ENCODE measurements around the gene POLR1G. TPM values are rescaled to one million over a fixed set of nuclear protein-coding genes. Genes with fewer than 3 reads are reported as not detected.
"Not testable (repeated sequence)": the region's sequence is repeated elsewhere in the genome, so short reads cannot be mapped to it uniquely, and the experiment has no call there.

Gene POLR1G
- total RNA-seq, 1 experiment from 2014 or later = 24.6 TPM

GRCh38 chr19:45395821-45396617, 10.4 kb upstream of the POLR1G start:
- DNase-seq (ENCODE audit: low read depth) = no peak

GRCh38 chr19:45400192-45400591, 6.3 kb upstream of the POLR1G start:
- DNase-seq (ENCODE audit: low read depth) = no peak

DNA sequence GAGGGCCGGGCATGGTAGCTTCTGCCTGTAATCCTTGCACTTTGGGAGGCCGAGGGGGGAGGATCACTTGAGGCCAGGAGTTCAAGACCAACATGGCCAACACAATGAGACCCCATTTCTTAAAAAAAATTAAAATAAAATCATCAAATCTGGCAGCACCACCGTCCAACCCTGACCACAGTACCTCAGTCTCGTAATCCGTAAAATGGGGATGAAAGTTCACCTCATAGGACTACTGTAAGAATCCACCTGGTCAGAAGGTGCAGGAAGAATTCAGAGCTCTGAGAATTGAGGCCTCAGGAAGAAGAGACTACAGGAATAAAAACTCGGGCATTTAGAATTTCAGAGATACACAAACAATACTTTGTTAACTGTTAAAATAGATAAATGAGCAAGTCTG, 4.6 kb upstream of the POLR1G start:
- no peak for DNase-seq (ENCODE audit: low read depth)

- peak; percentile 36 for DNase-seq (ENCODE audit: low read depth)
Observed at GRCh38 chr19:45402298-45403061, 4.0 kb upstream of the POLR1G start.

- no peak for DNase-seq (ENCODE audit: low read depth)
Observed at GRCh38 chr19:45403272-45403671, 3.2 kb upstream of the POLR1G start.

- DNase-seq (ENCODE audit: low read depth) = no peak
Observed at GRCh38 chr19:45403781-45404556, 2.5 kb upstream of the POLR1G start.

- no peak for DNase-seq (ENCODE audit: low read depth)
Observed at GRCh38 chr19:45404557-45405434, 1.6 kb upstream of the POLR1G start, which contains the start of gene PPP1R13L. PPP1R13L (minus strand) TSS chr19:45405069; CDS start chr19:45398318, 6,751 bp downstream.

- peak; percentile 88 for DNase-seq (ENCODE audit: low read depth)
Observed at GRCh38 chr19:45405435-45406225, 814 bp upstream of the POLR1G start.

DNA sequence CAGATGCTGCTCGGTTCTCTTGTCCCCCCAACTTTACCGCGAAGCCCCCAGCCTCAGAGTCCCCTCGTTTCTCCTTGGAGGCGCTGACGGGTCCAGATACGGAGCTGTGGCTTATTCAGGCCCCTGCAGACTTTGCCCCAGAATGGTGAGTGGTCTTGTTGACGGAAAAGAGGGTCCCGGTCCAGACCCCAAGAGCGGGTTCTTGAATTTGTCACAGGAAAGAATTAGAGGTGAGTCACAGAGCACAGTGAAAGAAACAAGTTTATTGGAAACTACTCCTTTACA, 589 bp downstream of the POLR1G start:
- DNase-seq (ENCODE audit: low read depth) = no peak

- not testable (repeated sequence) for DNase-seq (ENCODE audit: low read depth)
Observed at GRCh38 chr19:45407585-45407984, 1.1 kb downstream of the POLR1G start.

- no peak for DNase-seq (ENCODE audit: low read depth)
Observed at GRCh38 chr19:45408121-45408520, 1.7 kb downstream of the POLR1G start.

GRCh38 chr19:45408830-45409556, 2.5 kb downstream of the POLR1G start:
- DNase-seq (ENCODE audit: low read depth) = no peak

DNA sequence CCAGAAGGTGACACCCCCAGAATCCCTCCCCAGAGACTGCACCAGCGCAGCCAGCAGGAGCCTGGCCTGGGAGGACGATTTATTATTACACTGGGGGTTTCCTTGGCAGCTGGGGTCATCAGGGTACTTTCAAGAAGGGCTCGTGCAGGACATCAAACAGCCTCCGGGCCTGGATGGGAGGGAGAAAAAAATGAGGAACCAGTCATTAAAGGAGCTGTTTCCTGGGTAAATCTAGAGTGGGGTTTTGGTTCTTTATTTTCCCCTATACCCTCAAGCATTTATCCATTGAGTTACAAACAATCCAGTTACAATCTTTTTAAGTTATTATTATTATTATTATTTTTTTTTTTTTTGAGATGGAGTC, 3.1 kb downstream of the POLR1G start:
- no peak for DNase-seq (ENCODE audit: low read depth)

- not testable (repeated sequence) for DNase-seq (ENCODE audit: low read depth)
Observed at GRCh38 chr19:45410330-45410729, 3.9 kb downstream of the POLR1G start.

- DNase-seq (ENCODE audit: low read depth) = no peak
Observed at GRCh38 chr19:45413497-45413896, 7.1 kb downstream of the POLR1G start.

- no peak for DNase-seq (ENCODE audit: low read depth)
Observed at GRCh38 chr19:45414468-45414867, 8.0 kb downstream of the POLR1G start.

- DNase-seq (ENCODE audit: low read depth) = no peak
Observed at GRCh38 chr19:45417151-45417550, 10.7 kb downstream of the POLR1G start.

DNA sequence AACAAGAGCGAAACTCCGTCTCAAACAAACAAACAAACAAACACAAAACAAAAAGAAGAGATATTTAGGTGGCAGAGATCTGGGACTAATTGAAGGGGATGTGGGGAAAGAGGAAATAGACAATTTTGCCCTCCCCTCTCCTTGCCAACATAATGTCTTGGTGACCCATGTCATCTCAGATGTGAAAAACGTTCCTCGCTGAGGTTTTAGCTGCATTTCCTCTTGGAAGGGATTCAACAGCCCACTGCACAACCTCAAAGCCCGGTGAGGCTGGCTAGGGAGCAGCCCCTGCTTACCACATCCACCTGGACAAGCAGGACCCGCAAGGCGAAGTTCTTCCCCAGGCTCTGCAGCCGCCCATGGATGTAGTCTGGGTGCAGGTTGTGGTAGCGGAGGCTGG, 12.4 kb downstream of the POLR1G start:
- DNase-seq (ENCODE audit: low read depth) = no peak

DNA sequence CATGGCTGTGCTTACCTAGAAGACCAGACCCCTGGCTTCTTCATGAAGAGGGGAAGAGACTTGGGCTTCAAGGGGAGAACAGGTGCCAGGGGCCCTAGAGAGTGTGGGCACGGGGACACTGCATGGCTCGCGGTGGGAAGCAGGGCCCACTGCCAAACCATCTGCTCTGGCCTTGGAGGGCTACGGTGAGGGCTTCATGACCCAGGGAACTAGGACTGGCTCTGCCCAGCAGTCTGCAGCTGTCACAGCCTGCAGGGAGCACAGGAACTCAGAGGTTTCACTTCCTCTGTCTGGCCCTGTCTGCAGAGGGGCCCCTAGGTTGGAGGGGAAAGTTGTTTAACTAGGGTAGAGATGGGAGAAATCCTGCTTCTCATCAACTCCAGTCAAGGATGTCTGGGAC, 13.0 kb downstream of the POLR1G start:
- DNase-seq (ENCODE audit: low read depth) = peak; percentile 57

DNA sequence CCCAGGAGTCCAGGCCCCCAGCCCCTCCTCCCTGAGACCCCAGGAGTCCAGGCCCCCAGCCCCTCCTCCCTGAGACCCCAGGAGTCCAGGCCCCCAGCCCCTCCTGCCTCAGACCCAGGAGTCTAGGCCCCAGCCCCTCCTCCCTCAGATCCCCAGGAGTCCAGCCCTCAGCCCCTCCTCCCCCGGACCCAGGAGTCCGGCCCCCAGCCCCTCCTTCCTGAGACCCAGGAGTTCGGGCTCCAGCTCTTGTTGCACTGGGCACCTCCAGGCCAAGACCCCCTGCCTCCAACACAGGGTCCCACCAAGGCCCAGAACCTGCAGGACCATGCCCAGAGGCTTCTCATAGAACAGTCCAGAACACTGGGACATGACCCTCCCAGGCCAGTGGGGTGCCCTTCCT, 13.5 kb downstream of the POLR1G start:
- no peak for DNase-seq (ENCODE audit: low read depth)

Measured in LHCN-M2 (cell line).